Smooth muscle cell (in vitro differentiated cells): ENCODE results near the gene TACR1. TPM values are rescaled to one million over a fixed set of nuclear protein-coding genes. Genes with fewer than 3 reads are reported as not detected.

Experiments used
- DNase-seq: peaks from one replicate; lab custom pipeline; 2025; ENCODE audit not compliant: unreplicated experiment; lab: John Stamatoyannopoulos, UW
- H2AFZ ChIP-seq: fragments of 200-600 bp; sonication (generic); 2 replicates; pipeline ENCODE4 v1.6.0; 2016; ENCODE audit warnings: antibody characterized with exemption, low read depth, mild to moderate bottlenecking
- H3F3A ChIP-seq: fragments of 200-600 bp; sonication (generic); 2 replicates; pipeline ENCODE4 v1.6.0; 2017; ENCODE audit warnings: antibody characterized with exemption, low read depth
- H3K27ac ChIP-seq: fragments of 200-600 bp; sonication (generic); 2 replicates; pipeline ENCODE4 v1.5.1; 2016; ENCODE audit warnings: low read depth, mild to moderate bottlenecking
- H3K27me3 ChIP-seq: fragments of 200-600 bp; sonication (generic); 2 replicates; pipeline ENCODE4 v1.6.1; 2016; ENCODE audit warnings: low read depth, mild to moderate bottlenecking
- H3K36me3 ChIP-seq: fragments of 200-600 bp; sonication (generic); 2 replicates; pipeline ENCODE4 v1.5.1; 2016; ENCODE audit warnings: low read depth
- H3K4me1 ChIP-seq: fragments of 200-600 bp; sonication (generic); 2 replicates; pipeline ENCODE4 v1.5.1; 2016; ENCODE audit warnings: low read depth
- H3K4me2 ChIP-seq: fragments of 200-600 bp; sonication (generic); 2 replicates; pipeline ENCODE4 v1.6.0; 2016; ENCODE audit warnings: mild to moderate bottlenecking
- H3K4me3 ChIP-seq: fragments of 200-600 bp; sonication (generic); 2 replicates; pipeline ENCODE4 v1.5.1; 2016; ENCODE audit warnings: mild to moderate bottlenecking
- H3K79me2 ChIP-seq: fragments of 200-600 bp; sonication (generic); 2 replicates; pipeline ENCODE4 v1.6.0; 2016; ENCODE audit warnings: low read depth, mild to moderate bottlenecking
- H3K9ac ChIP-seq: fragments of 200-600 bp; sonication (generic); 2 replicates; pipeline ENCODE4 v1.6.0; 2016; ENCODE audit warnings: low read depth
- H3K9me3 ChIP-seq: fragments of 200-600 bp; sonication (generic); replicated peaks from 2 replicates; pipeline ENCODE4 v1.5.1; 2016; ENCODE audit warnings: low read depth
- H4K20me1 ChIP-seq: fragments of 200-600 bp; sonication (generic); 2 replicates; pipeline ENCODE4 v1.6.0; 2016; ENCODE audit warnings: low read depth
- WGBS: methylation state at CpG from one replicate; pipeline ENCODE4 v1.1.7; 2016; ENCODE audit warnings: low lambda C conversion rate; 5-methylcytosine and 5-hydroxymethylcytosine counted together
- polyA plus RNA-seq: library from polyadenylated mRNA; unstranded; fragments of >200 nt; fragmentation: Nextera tagmentation; extraction: Ambion mirVana; gene quantifications from 2 replicates; pipeline ENCODE4 v1.2.1, GENCODE V29; 2016
- total RNA-seq: library from RNA; depleted of rRNA; stranded (reverse); fragments of >200 nt; gene quantifications from 2 replicates; pipeline ENCODE4 v1.2.3, GENCODE V29; 2014
- TF ChIP-seq, protein P1 (sequence below): fragments of 200-600 bp; sonication (generic); IDR thresholded peaks from 2 replicates; pipeline ENCODE4 v1.5.1; 2017; ENCODE audit warnings: borderline replicate concordance, mild to moderate bottlenecking, antibody characterized with exemption; ENCODE audit not compliant: insufficient read depth, poor library complexity, severe bottlenecking

The TACR1 gene
- total and polyA plus RNA-seq, 2 experiments from 2014 or later: 0.93 to 4.5 TPM

DNA sequence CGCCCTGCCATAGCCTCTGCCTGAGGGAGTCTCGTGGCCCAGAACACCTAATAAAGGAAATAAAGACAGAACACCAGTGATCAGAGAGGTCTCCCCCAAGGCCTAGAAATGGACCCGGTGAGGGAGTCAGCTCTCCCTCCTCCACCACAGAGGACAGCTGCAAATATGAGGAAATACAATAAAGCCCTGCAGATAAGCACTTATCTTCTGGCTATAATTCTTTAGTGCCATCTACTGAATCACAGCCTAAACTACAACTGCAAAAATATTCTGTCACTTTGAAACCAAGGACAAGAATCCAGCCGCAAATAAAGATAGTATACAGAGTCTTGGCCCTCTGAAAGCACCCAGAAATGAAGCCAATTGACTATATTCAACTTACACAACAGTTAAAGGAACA is 42.4 kb upstream of the TACR1 start:
- H4K20me1 ChIP-seq: no peaks in the 10 kb centered on the region
- no peaks in the 10 kb centered on the region for H3K36me3 ChIP-seq
- H3F3A ChIP-seq: no peaks in the 10 kb centered on the region
- H3K4me3 ChIP-seq: no peak overlapping the region
- no peaks in the 10 kb centered on the region for H3K4me1 ChIP-seq
- H3K79me2 ChIP-seq: no peaks in the 10 kb centered on the region
- H3K9ac ChIP-seq: no peak overlapping the region
- H3K4me2 ChIP-seq: no peak overlapping the region
- no peak overlapping the region for H3K27ac ChIP-seq
- TF ChIP-seq, protein P1, sequence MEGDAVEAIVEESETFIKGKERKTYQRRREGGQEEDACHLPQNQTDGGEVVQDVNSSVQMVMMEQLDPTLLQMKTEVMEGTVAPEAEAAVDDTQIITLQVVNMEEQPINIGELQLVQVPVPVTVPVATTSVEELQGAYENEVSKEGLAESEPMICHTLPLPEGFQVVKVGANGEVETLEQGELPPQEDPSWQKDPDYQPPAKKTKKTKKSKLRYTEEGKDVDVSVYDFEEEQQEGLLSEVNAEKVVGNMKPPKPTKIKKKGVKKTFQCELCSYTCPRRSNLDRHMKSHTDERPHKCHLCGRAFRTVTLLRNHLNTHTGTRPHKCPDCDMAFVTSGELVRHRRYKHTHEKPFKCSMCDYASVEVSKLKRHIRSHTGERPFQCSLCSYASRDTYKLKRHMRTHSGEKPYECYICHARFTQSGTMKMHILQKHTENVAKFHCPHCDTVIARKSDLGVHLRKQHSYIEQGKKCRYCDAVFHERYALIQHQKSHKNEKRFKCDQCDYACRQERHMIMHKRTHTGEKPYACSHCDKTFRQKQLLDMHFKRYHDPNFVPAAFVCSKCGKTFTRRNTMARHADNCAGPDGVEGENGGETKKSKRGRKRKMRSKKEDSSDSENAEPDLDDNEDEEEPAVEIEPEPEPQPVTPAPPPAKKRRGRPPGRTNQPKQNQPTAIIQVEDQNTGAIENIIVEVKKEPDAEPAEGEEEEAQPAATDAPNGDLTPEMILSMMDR: peak; percentile 10
- peaks cover 8% of the 10 kb centered on the region for H3K9me3 ChIP-seq
- H2AFZ ChIP-seq: no peak overlapping the region
- no peaks in the 10 kb centered on the region for H3K27me3 ChIP-seq
- 88% methylated on average over 4 of the region's 4 CpGs for WGBS
- DNase-seq: no peak

DNA sequence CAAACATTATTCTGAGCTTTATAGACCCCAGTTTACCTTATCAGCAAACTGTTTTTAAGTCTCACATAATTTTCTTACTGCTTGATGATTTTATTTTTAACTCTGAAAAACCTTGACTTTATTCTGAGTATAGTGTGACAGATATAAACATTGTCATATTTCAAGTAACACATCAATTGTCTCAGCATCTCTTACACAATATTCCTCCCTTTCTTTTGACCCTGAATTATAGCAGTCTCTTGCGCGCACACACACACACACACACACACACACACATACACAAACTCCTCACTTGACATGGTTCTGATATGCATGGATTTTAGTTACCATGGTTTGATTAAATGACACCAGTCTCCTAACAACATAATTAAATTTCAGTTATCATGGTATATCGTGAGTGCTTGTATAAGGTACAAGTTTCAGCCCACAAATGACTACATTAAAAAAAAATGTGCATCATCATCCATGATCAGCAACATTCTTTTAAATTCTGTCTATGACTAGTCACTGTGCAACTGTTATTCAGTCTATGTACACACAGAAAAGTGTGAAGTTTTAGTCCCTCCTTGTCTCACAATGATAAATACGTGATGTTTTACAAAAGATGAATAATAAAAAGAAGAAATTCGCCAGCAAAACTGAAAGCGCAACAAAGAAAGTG is 39.5 kb upstream of the TACR1 start:
- H3K9ac ChIP-seq: no peak overlapping the region
- no peak for DNase-seq
- H3K9me3 ChIP-seq: peaks cover 8% of the 10 kb centered on the region
- no peak overlapping the region for H3K27ac ChIP-seq
- H4K20me1 ChIP-seq: no peaks in the 10 kb centered on the region
- 80% methylated on average over 6 of the region's 6 CpGs for WGBS
- H3K4me1 ChIP-seq: no peaks in the 10 kb centered on the region
- TF ChIP-seq, protein P1: no peak
- H3K4me2 ChIP-seq: no peak overlapping the region
- H3K36me3 ChIP-seq: no peaks in the 10 kb centered on the region
- H3K4me3 ChIP-seq: no peak overlapping the region
- H3K27me3 ChIP-seq: no peaks in the 10 kb centered on the region
- H3K79me2 ChIP-seq: no peaks in the 10 kb centered on the region
- H3F3A ChIP-seq: no peaks in the 10 kb centered on the region
- H2AFZ ChIP-seq: no peak overlapping the region

DNA sequence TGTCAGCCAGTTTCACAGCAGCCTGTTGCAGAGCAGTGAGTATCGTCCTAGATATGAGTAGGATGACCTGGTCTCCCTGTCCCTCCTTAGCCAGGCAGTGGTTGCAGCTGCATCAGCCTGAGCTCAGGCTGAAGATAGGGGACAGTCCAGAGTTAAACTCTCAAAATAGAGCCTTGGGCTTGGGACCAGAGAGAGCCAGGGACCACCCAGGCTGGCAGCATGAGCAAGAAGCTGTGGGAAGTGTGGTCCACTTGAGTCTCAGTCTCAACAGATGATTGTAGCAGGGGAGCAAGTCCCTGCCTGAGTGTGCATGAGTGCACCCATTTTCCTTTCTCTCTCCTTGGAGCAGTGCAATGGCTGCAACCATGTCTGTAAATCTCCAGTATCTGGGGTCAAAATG is 38.0 kb upstream of the TACR1 start:
- 80% methylated on average over 1 of the region's 1 CpG for WGBS
- no peak overlapping the region for H3K4me2 ChIP-seq
- H3K9ac ChIP-seq: no peak overlapping the region
- peaks cover 1% of the 10 kb centered on the region for H3K9me3 ChIP-seq
- no peaks in the 10 kb centered on the region for H3K4me1 ChIP-seq
- no peak for DNase-seq
- no peaks in the 10 kb centered on the region for H3K79me2 ChIP-seq
- H3K4me3 ChIP-seq: no peak overlapping the region
- no peak overlapping the region for H3K27ac ChIP-seq
- no peak overlapping the region for H2AFZ ChIP-seq
- TF ChIP-seq, protein P1: no peak
- H3K27me3 ChIP-seq: no peaks in the 10 kb centered on the region
- H4K20me1 ChIP-seq: no peaks in the 10 kb centered on the region
- H3F3A ChIP-seq: no peaks in the 10 kb centered on the region
- H3K36me3 ChIP-seq: no peaks in the 10 kb centered on the region

DNA sequence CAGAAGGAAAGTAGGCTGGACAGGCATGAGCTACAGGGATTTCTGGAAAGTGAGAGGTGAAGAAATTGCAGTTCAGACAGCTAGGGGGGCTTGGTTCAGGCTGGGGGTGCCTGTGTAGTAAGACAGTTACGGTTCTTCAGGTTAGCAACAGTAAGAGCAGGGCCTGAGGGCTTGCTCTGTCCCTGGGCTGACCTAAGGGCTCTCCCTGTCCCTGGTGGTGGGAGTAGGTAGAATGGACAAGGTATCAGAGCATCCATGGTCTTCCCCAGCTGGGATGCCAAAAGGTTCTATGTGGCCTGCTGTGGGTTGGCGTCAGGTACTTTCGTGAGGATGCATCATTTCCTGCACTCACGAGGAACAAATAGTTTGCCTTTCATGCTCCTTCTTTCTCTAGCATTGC is 34.6 kb upstream of the TACR1 start:
- H3K4me1 ChIP-seq: no peaks in the 10 kb centered on the region
- no peak overlapping the region for H3K4me2 ChIP-seq
- H3K9me3 ChIP-seq: no peaks in the 10 kb centered on the region
- no peaks in the 10 kb centered on the region for H4K20me1 ChIP-seq
- no peaks in the 10 kb centered on the region for H3K79me2 ChIP-seq
- no peak overlapping the region for H3K9ac ChIP-seq
- TF ChIP-seq, protein P1: no peak
- H3K27ac ChIP-seq: no peak overlapping the region
- no peaks in the 10 kb centered on the region for H3K36me3 ChIP-seq
- DNase-seq: no peak
- 99% methylated on average over 4 of the region's 4 CpGs for WGBS
- H3K4me3 ChIP-seq: no peak overlapping the region
- no peaks in the 10 kb centered on the region for H3K27me3 ChIP-seq
- H2AFZ ChIP-seq: no peak overlapping the region
- no peaks in the 10 kb centered on the region for H3F3A ChIP-seq
